Smooth muscle cell (in vitro differentiated cells): Measurements from ENCODE around the gene CPZ. TPM values are rescaled to one million over a fixed set of nuclear protein-coding genes. Genes with fewer than 3 reads are reported as not detected.

ENCODE experiments used
- DNase-seq: peaks from one replicate; lab custom pipeline; 2025; ENCODE audit not compliant: unreplicated experiment; lab: John Stamatoyannopoulos, UW
- H2AFZ ChIP-seq: fragments of 200-600 bp; sonication (generic); 2 replicates; pipeline ENCODE4 v1.6.0; 2016; ENCODE audit warnings: antibody characterized with exemption, low read depth, mild to moderate bottlenecking
- H3F3A ChIP-seq: fragments of 200-600 bp; sonication (generic); 2 replicates; pipeline ENCODE4 v1.6.0; 2017; ENCODE audit warnings: antibody characterized with exemption, low read depth
- H3K27ac ChIP-seq: fragments of 200-600 bp; sonication (generic); 2 replicates; pipeline ENCODE4 v1.5.1; 2016; ENCODE audit warnings: low read depth, mild to moderate bottlenecking
- H3K27me3 ChIP-seq: fragments of 200-600 bp; sonication (generic); 2 replicates; pipeline ENCODE4 v1.6.1; 2016; ENCODE audit warnings: low read depth, mild to moderate bottlenecking
- H3K36me3 ChIP-seq: fragments of 200-600 bp; sonication (generic); 2 replicates; pipeline ENCODE4 v1.5.1; 2016; ENCODE audit warnings: low read depth
- H3K4me1 ChIP-seq: fragments of 200-600 bp; sonication (generic); 2 replicates; pipeline ENCODE4 v1.5.1; 2016; ENCODE audit warnings: low read depth
- H3K4me2 ChIP-seq: fragments of 200-600 bp; sonication (generic); 2 replicates; pipeline ENCODE4 v1.6.0; 2016; ENCODE audit warnings: mild to moderate bottlenecking
- H3K4me3 ChIP-seq: fragments of 200-600 bp; sonication (generic); 2 replicates; pipeline ENCODE4 v1.5.1; 2016; ENCODE audit warnings: mild to moderate bottlenecking
- H3K79me2 ChIP-seq: fragments of 200-600 bp; sonication (generic); 2 replicates; pipeline ENCODE4 v1.6.0; 2016; ENCODE audit warnings: low read depth, mild to moderate bottlenecking
- H3K9ac ChIP-seq: fragments of 200-600 bp; sonication (generic); 2 replicates; pipeline ENCODE4 v1.6.0; 2016; ENCODE audit warnings: low read depth
- H3K9me3 ChIP-seq: fragments of 200-600 bp; sonication (generic); replicated peaks from 2 replicates; pipeline ENCODE4 v1.5.1; 2016; ENCODE audit warnings: low read depth
- H4K20me1 ChIP-seq: fragments of 200-600 bp; sonication (generic); 2 replicates; pipeline ENCODE4 v1.6.0; 2016; ENCODE audit warnings: low read depth
- WGBS: methylation state at CpG from one replicate; pipeline ENCODE4 v1.1.7; 2016; ENCODE audit warnings: low lambda C conversion rate; 5-methylcytosine and 5-hydroxymethylcytosine counted together
- polyA plus RNA-seq: library from polyadenylated mRNA; unstranded; fragments of >200 nt; fragmentation: Nextera tagmentation; extraction: Ambion mirVana; gene quantifications from 2 replicates; pipeline ENCODE4 v1.2.1, GENCODE V29; 2016
- total RNA-seq: library from RNA; depleted of rRNA; stranded (reverse); fragments of >200 nt; gene quantifications from 2 replicates; pipeline ENCODE4 v1.2.3, GENCODE V29; 2014
- TF ChIP-seq, protein P1 (sequence below): fragments of 200-600 bp; sonication (generic); IDR thresholded peaks from 2 replicates; pipeline ENCODE4 v1.5.1; 2017; ENCODE audit warnings: borderline replicate concordance, mild to moderate bottlenecking, antibody characterized with exemption; ENCODE audit not compliant: insufficient read depth, poor library complexity, severe bottlenecking

Gene CPZ
- total and polyA plus RNA-seq, 2 experiments from 2014 or later = 12.0 to 35.9 TPM

DNA sequence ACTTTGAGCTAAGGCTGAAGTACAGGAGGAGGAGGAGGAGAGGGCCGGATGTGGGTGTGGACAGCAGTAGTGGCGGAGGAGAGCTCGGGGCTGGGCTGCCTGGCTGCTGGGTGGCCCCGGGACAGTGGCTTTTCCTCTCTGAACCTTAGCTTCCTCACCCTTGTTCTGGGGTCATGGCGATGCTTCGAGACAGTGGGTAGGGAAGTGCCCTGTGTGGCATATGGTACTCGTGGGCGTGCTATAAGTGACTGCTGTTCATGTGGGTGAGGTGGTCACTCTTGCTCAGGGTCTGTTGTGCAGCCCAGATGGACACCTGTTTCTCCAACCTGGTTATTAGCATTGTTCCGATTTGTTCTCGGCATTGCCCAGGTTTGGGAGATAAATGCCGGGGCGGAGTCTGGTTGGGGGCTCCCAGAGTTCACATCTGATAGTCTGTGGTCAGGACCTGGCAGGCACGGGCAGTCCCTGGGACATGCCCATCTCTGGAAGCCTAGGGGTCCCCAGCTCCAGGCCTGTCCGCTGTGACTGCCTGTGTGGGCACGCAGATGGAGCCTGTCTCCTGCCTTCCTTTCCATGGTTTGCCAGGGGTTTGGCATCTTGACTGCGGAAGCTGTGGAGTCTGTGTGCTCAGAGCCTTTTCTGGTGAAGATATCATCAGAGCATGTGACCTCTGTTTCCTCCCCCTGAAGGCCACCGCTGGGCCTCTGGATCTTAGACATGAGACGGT lies 4.9 kb upstream of the CPZ start:
- H2AFZ ChIP-seq = no peak overlapping the region
- H3K4me2 ChIP-seq = no peak overlapping the region
- no peaks in the 10 kb centered on the region for H4K20me1 ChIP-seq
- H3K27me3 ChIP-seq = peaks cover 20% of the 10 kb centered on the region
- no peak for DNase-seq
- TF ChIP-seq, protein P1, sequence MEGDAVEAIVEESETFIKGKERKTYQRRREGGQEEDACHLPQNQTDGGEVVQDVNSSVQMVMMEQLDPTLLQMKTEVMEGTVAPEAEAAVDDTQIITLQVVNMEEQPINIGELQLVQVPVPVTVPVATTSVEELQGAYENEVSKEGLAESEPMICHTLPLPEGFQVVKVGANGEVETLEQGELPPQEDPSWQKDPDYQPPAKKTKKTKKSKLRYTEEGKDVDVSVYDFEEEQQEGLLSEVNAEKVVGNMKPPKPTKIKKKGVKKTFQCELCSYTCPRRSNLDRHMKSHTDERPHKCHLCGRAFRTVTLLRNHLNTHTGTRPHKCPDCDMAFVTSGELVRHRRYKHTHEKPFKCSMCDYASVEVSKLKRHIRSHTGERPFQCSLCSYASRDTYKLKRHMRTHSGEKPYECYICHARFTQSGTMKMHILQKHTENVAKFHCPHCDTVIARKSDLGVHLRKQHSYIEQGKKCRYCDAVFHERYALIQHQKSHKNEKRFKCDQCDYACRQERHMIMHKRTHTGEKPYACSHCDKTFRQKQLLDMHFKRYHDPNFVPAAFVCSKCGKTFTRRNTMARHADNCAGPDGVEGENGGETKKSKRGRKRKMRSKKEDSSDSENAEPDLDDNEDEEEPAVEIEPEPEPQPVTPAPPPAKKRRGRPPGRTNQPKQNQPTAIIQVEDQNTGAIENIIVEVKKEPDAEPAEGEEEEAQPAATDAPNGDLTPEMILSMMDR = no peak
- H3K79me2 ChIP-seq = no peaks in the 10 kb centered on the region
- WGBS = 83% methylated on average over 18 of the region's 18 CpGs
- H3K9ac ChIP-seq = no peak overlapping the region
- no peaks in the 10 kb centered on the region for H3F3A ChIP-seq
- H3K4me1 ChIP-seq = peaks cover 10% of the 10 kb centered on the region
- no peak overlapping the region for H3K27ac ChIP-seq
- no peaks in the 10 kb centered on the region for H3K36me3 ChIP-seq
- H3K9me3 ChIP-seq = no peaks in the 10 kb centered on the region
- no peak overlapping the region for H3K4me3 ChIP-seq

DNA sequence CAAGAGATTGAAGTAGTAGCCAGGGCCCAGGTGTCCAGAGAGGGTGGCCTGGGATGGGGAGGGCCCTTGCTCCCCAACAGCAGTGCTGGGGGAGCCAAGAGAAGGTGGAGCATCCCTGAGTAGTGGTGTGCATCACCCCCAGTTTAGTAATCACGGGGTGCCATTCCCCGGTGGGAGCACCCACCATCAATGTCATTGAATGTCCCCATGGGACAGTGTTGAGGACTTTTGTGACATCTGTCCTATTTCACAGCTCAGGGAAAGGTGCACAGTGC lies 4.4 kb upstream of the CPZ start:
- Histone ChIP-seq H3K4me2 (no peak overlapping the region), H2AFZ (no peak overlapping the region), H3F3A (no peaks in the 10 kb centered on the region), H3K27ac (no peak overlapping the region), H3K36me3 (no peaks in the 10 kb centered on the region), H3K79me2 (no peaks in the 10 kb centered on the region), H3K9ac (no peak overlapping the region), H3K27me3 (peaks cover 15% of the 10 kb centered on the region), H3K4me1 (peaks cover 10% of the 10 kb centered on the region), H3K9me3 (no peaks in the 10 kb centered on the region), H4K20me1 (no peaks in the 10 kb centered on the region), H3K4me3 (no peak overlapping the region)
- no peak for DNase-seq
- TF ChIP-seq, protein P1 = no peak
- WGBS = 94% methylated on average over 2 of the region's 2 CpGs

DNA sequence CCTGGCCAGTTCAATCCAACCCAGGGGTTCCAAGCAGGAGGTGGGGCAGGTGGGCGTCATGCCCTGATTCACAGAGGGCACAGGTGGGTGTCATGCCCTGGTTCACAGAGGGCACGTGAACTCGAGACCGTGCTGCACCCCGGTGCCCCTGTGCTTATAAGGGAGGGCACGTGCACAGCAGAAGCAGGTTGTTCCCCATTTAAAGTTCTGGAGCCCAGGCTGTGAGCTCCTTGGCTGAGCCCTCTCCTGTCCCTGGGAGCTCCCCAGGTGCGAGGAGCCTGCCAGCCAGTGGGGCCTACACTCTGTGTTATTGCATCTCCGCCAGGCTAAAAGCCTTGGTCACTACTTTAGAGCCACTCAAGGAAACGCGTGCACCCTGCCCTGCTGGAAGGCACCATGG lies 3.2 kb upstream of the CPZ start:
- H3F3A ChIP-seq = no peaks in the 10 kb centered on the region
- H3K27me3 ChIP-seq = peaks cover 9% of the 10 kb centered on the region
- no peak overlapping the region for H3K9ac ChIP-seq
- H3K79me2 ChIP-seq = no peaks in the 10 kb centered on the region
- H4K20me1 ChIP-seq = no peaks in the 10 kb centered on the region
- no peaks in the 10 kb centered on the region for H3K36me3 ChIP-seq
- no peaks in the 10 kb centered on the region for H3K9me3 ChIP-seq
- no peak overlapping the region for H2AFZ ChIP-seq
- H3K4me3 ChIP-seq = no peak overlapping the region
- H3K4me2 ChIP-seq = no peak overlapping the region
- DNase-seq = no peak
- H3K4me1 ChIP-seq = peaks cover 10% of the 10 kb centered on the region
- H3K27ac ChIP-seq = no peak overlapping the region
- TF ChIP-seq, protein P1 = no peak
- WGBS = 89% methylated on average over 10 of the region's 10 CpGs
